K562 (cell line): ENCODE measurements around the gene FASN. TPM values are rescaled to one million over a fixed set of nuclear protein-coding genes. Genes with fewer than 3 reads are reported as not detected.

Source experiments
- ATAC-seq: fragments of 200-7000 bp; cut with Tn5 transposase; 3 replicates; pipeline ENCODE4 v1.9.1; 2020; ENCODE audit warnings: moderate library complexity
- BruUV-seq: library from RNA; stranded (reverse); fragments of 400-500 nt; replicated peaks from 2 replicates; lab custom pipeline; 2021; lab: Mats Ljungman, UMichigan
- CTCF ChIA-PET: fragments of 300-600 bp; formaldehyde crosslinking; extraction: SDS; loops from one replicate; lab custom pipeline; 2021; ENCODE audit warnings: low intra/inter-chr PET ratio; lab: Yijun Ruan, JAX
- POLR2A ChIA-PET: fragments of 300-600, 350-650 bp; sonication (Branson Sonifier 250); formaldehyde crosslinking; extraction: SDS; loops from one replicate; lab custom pipeline; 2021; ENCODE audit warnings: antibody characterized with exemption, inconsistent platforms; lab: Yijun Ruan, JAX
- DNase-seq, 4 experiments: peaks; one replicate each; pipeline versions ENCODE4 v3.0.0 to v3.0.0-alpha.2; 2011 to 2018; ENCODE audit warnings: low spot score in 3 of 4, mixed read lengths in 3 of 4; ENCODE audit errors: extremely low read depth in 1 of 4
- FAIRE-seq: peaks from 2 replicates; lab custom pipeline; 2011; peaks lifted over from hg19 to GRCh38; lab: Jason Lieb, UNC
- H2AFZ ChIP-seq: 2 replicates; pipeline ENCODE4 v1.6.0; 2011; ENCODE audit warnings: low read depth, low read length, control low read depth, inconsistent platforms
- H3K27ac ChIP-seq: fragments of 200-600 bp; 3 replicates; pipeline ENCODE4 v1.8.0; 2011; ENCODE audit warnings: low read depth, mild to moderate bottlenecking, control low read depth, inconsistent platforms, low read length, moderate library complexity, mixed read lengths; ENCODE audit errors: extremely low read depth
- H3K27me3 ChIP-seq, 2 experiments: fragments of 300-600 bp in 1 of 2; 2 replicates in 1 of 2; 3 replicates in 1 of 2; pipeline versions ENCODE4 v1.6.0 to v1.8.0; 2011; ENCODE audit warnings: inconsistent platforms in 2 of 2, low read length in 2 of 2, mild to moderate bottlenecking in 1 of 2, mixed read lengths in 1 of 2, moderate library complexity in 1 of 2; ENCODE audit not compliant: control insufficient read depth in 2 of 2, insufficient read depth in 2 of 2
- H3K36me3 ChIP-seq: fragments of 300-600 bp; 3 replicates; pipeline ENCODE4 v1.8.0; 2011; ENCODE audit warnings: mild to moderate bottlenecking, low read length, inconsistent platforms; ENCODE audit not compliant: control insufficient read depth, insufficient read depth
- H3K4me1 ChIP-seq, 2 experiments: fragments of 200-600 bp in 1 of 2; replicated peaks in 1 of 2; 2 replicates in 1 of 2; 3 replicates in 1 of 2; pipeline versions ENCODE4 v1.5.1 to v1.8.0; 2011; ENCODE audit warnings: inconsistent platforms in 2 of 2, low read length in 2 of 2, mild to moderate bottlenecking in 1 of 2, mixed read lengths in 1 of 2, moderate library complexity in 1 of 2; ENCODE audit not compliant: control insufficient read depth in 2 of 2, insufficient read depth in 2 of 2
- H3K4me2 ChIP-seq: 2 replicates; pipeline ENCODE4 v1.6.1; 2011; ENCODE audit warnings: low read length, control low read depth, inconsistent platforms, mixed read lengths; ENCODE audit not compliant: insufficient read depth
- H3K4me3 ChIP-seq: fragments of 200-600 bp; sonication (generic), shearing (Covaris generic); 2 replicates; pipeline ENCODE4 v1.5.1; 2016; ENCODE audit warnings: control low read depth, inconsistent platforms
- H3K79me2 ChIP-seq: fragments of 200-600 bp; 3 replicates; pipeline ENCODE4 v1.8.0; 2011; ENCODE audit warnings: low read length, inconsistent platforms; ENCODE audit not compliant: control insufficient read depth, insufficient read depth
- H3K9ac ChIP-seq, 2 experiments: 2 replicates each; pipeline versions ENCODE4 v1.6.0 to v1.6.1; 2011; ENCODE audit warnings: low read depth in 2 of 2, low read length in 2 of 2, control low read depth in 1 of 2, inconsistent platforms in 1 of 2, mild to moderate bottlenecking in 1 of 2, mixed read lengths in 1 of 2; ENCODE audit not compliant: insufficient read depth in 1 of 2
- H3K9me1 ChIP-seq: one replicate; pipeline ENCODE4 v1.6.0; 2011; ENCODE audit warnings: inconsistent platforms, mild to moderate bottlenecking, low read length, moderate library complexity; ENCODE audit not compliant: control insufficient read depth, insufficient read depth
- H3K9me3 ChIP-seq: replicated peaks from 2 replicates; pipeline ENCODE4 v1.5.1; 2011; ENCODE audit warnings: low read depth, low read length, inconsistent platforms; ENCODE audit not compliant: control insufficient read depth, insufficient read depth
- H4K20me1 ChIP-seq: replicated peaks from 2 replicates; pipeline ENCODE4 v1.6.1; 2011; ENCODE audit warnings: low read length, inconsistent platforms, mixed read lengths; ENCODE audit not compliant: control insufficient read depth, insufficient read depth
- CBFB ChIP-seq: sonication (generic); formaldehyde crosslinking; IDR thresholded peaks from 2 replicates; pipeline ENCODE4 v1.4.0; 2020; ENCODE audit warnings: mild to moderate bottlenecking, missing genetic modification reagents
- CREM ChIP-seq: IDR thresholded peaks from 2 replicates; pipeline ENCODE4 v1.6.1; 2014; ENCODE audit warnings: antibody characterized with exemption, low read depth
- CTBP1 ChIP-seq: fragments of 450-650 bp; IDR thresholded peaks from 2 replicates; pipeline ENCODE4 v1.6.1; 2016; ENCODE audit warnings: borderline replicate concordance
- HEY1 ChIP-seq: fragments of 250-450 bp; sonication (Bioruptor Pico); IDR thresholded peaks from 2 replicates; pipeline ENCODE4 v1.5.0; 2020; ENCODE audit warnings: mild to moderate bottlenecking, moderate library complexity, borderline replicate concordance
- KDM5B ChIP-seq: fragments of 200-600 bp; sonication (generic); IDR thresholded peaks from 2 replicates; pipeline ENCODE4 v1.6.1; 2012; ENCODE audit warnings: low read depth, mild to moderate bottlenecking, moderate library complexity, low read length, control low read depth, inconsistent platforms; ENCODE audit not compliant: insufficient replicate concordance
- L3MBTL2 ChIP-seq: fragments of 450-650 bp; IDR thresholded peaks from 2 replicates; pipeline ENCODE4 v1.6.1; 2016; ENCODE audit warnings: mild to moderate bottlenecking, moderate library complexity
- NRF1 ChIP-seq, 2 experiments: fragments of 450-650 bp; IDR thresholded peaks in 1 of 2; conservative IDR thresholded peaks in 1 of 2; 2 replicates each; pipeline ENCODE4 v1.6.1; 2014; ENCODE audit warnings: mild to moderate bottlenecking in 2 of 2
- PHB ChIP-seq: fragments of 250-450 bp; sonication (Bioruptor Pico); IDR thresholded peaks from 2 replicates; pipeline ENCODE4 v1.5.0; 2021
- POLR2G ChIP-seq: fragments of 200-400 bp; formaldehyde crosslinking; IDR thresholded peaks from 2 replicates; pipeline ENCODE4 v1.6.1; 2017; ENCODE audit warnings: low read depth, mild to moderate bottlenecking, antibody characterized with exemption, low read length, moderate library complexity
- PRMT5 ChIP-seq: sonication (generic); formaldehyde crosslinking; IDR thresholded peaks from 2 replicates; pipeline ENCODE4 v1.5.0; 2020; ENCODE audit warnings: missing genetic modification reagents
- WGBS: fragments of 100-300 bp; shearing (Covaris generic); methylation state at CpG from one replicate; pipeline ENCODE4 v1.1.6; 2016; ENCODE audit warnings: low coverage, mixed read lengths; ENCODE audit not compliant: insufficient coverage; ENCODE audit errors: missing lambda C conversion rate; 5-methylcytosine and 5-hydroxymethylcytosine counted together
- in situ Hi-C: fragments of 300-500 bp; cut with MboI; formaldehyde crosslinking; loops from 4 replicates; pipeline ENCODE4 v1.15.0; 2018; ENCODE audit warnings: inconsistent platforms, mixed read lengths
- intact Hi-C: fragments of 100-400 bp; cut with micrococcal nuclease; formaldehyde crosslinking; loops from 2 replicates; pipeline ENCODE4 v1.14.2; 2022
- polyA plus RNA-seq, 8 experiments: library from polyadenylated mRNA; depleted of rRNA in 4 of 8; stranded (reverse) in 5 of 8; unstranded in 3 of 8; fragments of >200 nt; fragmentation: Nextera tagmentation in 2 of 8; fragmentation: Illumina TruSeq in 1 of 8; extraction: Ambion mirVana in 2 of 8; extraction: Trizol in 1 of 8; gene quantifications; 2 replicates each; pipeline versions ENCODE4 v1.2.1 to v1.2.3, GENCODE V29; 2011 to 2014; ENCODE audit warnings: inconsistent platforms in 1 of 8, missing spikeins in 1 of 8
- total RNA-seq, 7 experiments: library from RNA; depleted of rRNA in 6 of 7; stranded (reverse); fragments of >200 nt in 6 of 7; fragmentation: Illumina TruSeq in 2 of 7; extraction: Trizol in 2 of 7; gene quantifications; 2 replicates each; pipeline versions ENCODE4 v1.2.1 to v1.2.3, GENCODE V29; 2011 to 2021; ENCODE audit warnings: low replicate concordance in 1 of 7
- TF ChIP-seq, protein P1 (sequence below): fragments of 450-650 bp; formaldehyde crosslinking; IDR thresholded peaks from 2 replicates; pipeline ENCODE4 v1.4.0; 2020; ENCODE audit warnings: mild to moderate bottlenecking, moderate library complexity
- TF ChIP-seq, protein P2 (sequence below): fragments of 250-450 bp; sonication (Bioruptor Pico); IDR thresholded peaks from 2 replicates; pipeline ENCODE4 v1.5.0; 2021; ENCODE audit warnings: mild to moderate bottlenecking, borderline replicate concordance
- TF ChIP-seq, protein P3 (sequence below): sonication (generic); formaldehyde crosslinking; IDR thresholded peaks from 2 replicates; pipeline ENCODE4 v1.8.0; 2022; ENCODE audit warnings: missing genetic modification reagents, mild to moderate bottlenecking, moderate library complexity, borderline replicate concordance

Gene FASN
- total and polyA plus RNA-seq, 9 of the 15 experiments (the other 6 are each of a cell fraction or from before 2014, with no cell fraction given) = 0.15 to 663 (median 49.9) TPM

DNA sequence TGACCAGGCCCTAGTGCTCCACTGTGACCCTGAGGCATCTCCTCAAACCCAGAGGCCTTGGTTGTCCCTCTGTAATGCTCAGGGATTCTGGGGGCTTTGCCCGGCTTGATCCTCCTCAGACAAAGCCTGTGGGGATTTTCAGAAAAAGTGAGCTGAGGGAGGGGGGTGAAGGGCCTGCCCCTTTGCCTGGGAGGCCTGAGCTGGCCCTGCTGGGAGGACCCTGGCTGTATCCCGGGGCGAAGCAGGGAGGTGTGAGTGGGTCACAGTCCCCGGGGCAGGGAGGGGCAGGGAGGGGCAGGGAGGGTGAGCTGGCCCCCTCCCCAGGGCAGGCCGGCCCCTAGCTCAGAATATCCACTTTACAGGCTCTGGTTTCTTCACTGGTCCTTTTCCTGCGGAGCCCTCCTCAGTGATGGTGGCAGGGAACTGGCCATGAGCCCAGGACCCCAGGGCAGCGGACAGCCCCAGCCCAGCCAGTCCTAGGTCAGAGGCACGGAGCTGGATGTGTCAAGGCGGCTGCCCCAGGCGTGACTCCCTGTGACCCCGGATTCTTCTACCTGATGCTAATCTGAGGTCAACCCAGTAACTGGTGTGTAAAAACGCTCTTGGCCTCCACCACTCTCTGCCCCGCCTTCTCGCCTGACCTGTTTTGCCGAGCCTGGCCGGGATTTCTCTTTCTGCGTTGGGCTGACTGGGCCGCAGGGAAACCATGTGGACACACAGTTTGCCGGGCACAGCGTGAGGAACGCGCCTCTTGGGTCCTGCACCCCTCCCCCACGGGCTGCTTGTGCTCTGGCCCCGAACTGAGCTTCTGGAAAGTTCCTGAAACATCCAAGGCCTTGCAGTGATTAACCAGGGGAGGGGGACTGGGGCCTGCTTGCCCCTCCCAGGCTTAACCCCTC is 5.8 kb upstream of the FASN start:
- DNase-seq (peak; percentile 50 to 79 (median 59)), ATAC-seq (peak; percentile 51), FAIRE-seq (peak; percentile 72)
- 21% methylated on average over 24 of the region's 24 CpGs for WGBS
- Histone ChIP-seq H3K27ac (peak overlapping the region; percentile 39; the same call in 2 of the 3 replicates), H3K27me3 (no peaks in the 10 kb centered on the region), H3K4me1 (peaks cover 33 to 94% of the 10 kb centered on the region in 2 experiments), H3K9me3 (no peaks in the 10 kb centered on the region), H3K4me3 (no peak overlapping the region), H3K9ac (peak overlapping the region; percentile 13 to 88; a peak in 3 of 4 replicates), H3K4me2 (peak overlapping the region; percentile 10; the same call in 1 of the 2 replicates), H2AFZ (no peak overlapping the region), H3K79me2 (peaks cover 16% of the 10 kb centered on the region), H4K20me1 (no peaks in the 10 kb centered on the region), H3K9me1 (no peaks in the 10 kb centered on the region), H3K36me3 (peaks cover 9% of the 10 kb centered on the region; the same call in 2 of the 3 replicates)
- in situ Hi-C loops = no loop called here
- intact Hi-C loops = no loop called here
- CTCF ChIA-PET = no interaction called here
- POLR2A ChIA-PET = interaction anchor here (0.5 to 1.6 kb wide), 5 partner anchors 7 to 190 kb away, joined by 3 to 5 read pairs (median 4); no protein-coding TSS in a partner anchor
- BruUV-seq = no TSS peak
- TF ChIP-seq CTBP1 (peak; percentile 32; the same call in 1 of the 2 replicates), HEY1 (no peak), NRF1 (conservative IDR thresholded peaks at IDR 0.05 in 1 of 2, IDR thresholded peaks at IDR 0.05 in 1 of 2) (peak; percentile 31 to 51; a peak in 3 of 4 replicates), PRMT5 (CRISPR knock-in tag) (no peak), CREM (0 out of 2 replicates have a peak, but pooled peaks have one; percentile 29), PHB (CRISPR knock-in tag) (no peak), KDM5B (no peak), POLR2G (peak; percentile 59), CBFB (CRISPR knock-in tag) (no peak), L3MBTL2 (peak; percentile 62)
- TF ChIP-seq, protein P1, sequence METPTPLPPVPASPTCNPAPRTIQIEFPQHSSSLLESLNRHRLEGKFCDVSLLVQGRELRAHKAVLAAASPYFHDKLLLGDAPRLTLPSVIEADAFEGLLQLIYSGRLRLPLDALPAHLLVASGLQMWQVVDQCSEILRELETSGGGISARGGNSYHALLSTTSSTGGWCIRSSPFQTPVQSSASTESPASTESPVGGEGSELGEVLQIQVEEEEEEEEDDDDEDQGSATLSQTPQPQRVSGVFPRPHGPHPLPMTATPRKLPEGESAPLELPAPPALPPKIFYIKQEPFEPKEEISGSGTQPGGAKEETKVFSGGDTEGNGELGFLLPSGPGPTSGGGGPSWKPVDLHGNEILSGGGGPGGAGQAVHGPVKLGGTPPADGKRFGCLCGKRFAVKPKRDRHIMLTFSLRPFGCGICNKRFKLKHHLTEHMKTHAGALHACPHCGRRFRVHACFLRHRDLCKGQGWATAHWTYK (CRISPR knock-in tag) = 0 out of 2 replicates have a peak, but pooled peaks have one; percentile 27
- TF ChIP-seq, protein P2, sequence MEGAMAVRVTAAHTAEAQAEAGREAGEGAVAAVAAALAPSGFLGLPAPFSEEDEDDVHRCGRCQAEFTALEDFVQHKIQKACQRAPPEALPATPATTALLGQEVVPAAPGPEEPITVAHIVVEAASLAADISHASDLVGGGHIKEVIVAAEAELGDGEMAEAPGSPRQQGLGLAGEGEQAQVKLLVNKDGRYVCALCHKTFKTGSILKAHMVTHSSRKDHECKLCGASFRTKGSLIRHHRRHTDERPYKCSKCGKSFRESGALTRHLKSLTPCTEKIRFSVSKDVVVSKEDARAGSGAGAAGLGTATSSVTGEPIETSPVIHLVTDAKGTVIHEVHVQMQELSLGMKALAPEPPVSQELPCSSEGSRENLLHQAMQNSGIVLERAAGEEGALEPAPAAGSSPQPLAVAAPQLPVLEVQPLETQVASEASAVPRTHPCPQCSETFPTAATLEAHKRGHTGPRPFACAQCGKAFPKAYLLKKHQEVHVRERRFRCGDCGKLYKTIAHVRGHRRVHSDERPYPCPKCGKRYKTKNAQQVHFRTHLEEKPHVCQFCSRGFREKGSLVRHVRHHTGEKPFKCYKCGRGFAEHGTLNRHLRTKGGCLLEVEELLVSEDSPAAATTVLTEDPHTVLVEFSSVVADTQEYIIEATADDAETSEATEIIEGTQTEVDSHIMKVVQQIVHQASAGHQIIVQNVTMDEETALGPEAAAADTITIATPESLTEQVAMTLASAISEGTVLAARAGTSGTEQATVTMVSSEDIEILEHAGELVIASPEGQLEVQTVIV = no peak
- TF ChIP-seq, protein P3, sequence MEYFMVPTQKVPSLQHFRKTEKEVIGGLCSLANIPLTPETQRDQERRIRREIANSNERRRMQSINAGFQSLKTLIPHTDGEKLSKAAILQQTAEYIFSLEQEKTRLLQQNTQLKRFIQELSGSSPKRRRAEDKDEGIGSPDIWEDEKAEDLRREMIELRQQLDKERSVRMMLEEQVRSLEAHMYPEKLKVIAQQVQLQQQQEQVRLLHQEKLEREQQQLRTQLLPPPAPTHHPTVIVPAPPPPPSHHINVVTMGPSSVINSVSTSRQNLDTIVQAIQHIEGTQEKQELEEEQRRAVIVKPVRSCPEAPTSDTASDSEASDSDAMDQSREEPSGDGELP (CRISPR knock-in tag) = 0 out of 2 replicates have a peak, but pooled peaks have one; percentile 31
